NCI-H1694 treated with DMSO at 0.1 percent for 48 hours (cell line): ENCODE measurements around the gene PRR12.
A peak's percentile ranks its signal among the peaks of the same experiment; 100 is the strongest.

ENCODE experiments used
- DNase-seq: peaks from one replicate; lab custom pipeline; 2025; lab: John Stamatoyannopoulos, UW

The PRR12 gene, protein sequence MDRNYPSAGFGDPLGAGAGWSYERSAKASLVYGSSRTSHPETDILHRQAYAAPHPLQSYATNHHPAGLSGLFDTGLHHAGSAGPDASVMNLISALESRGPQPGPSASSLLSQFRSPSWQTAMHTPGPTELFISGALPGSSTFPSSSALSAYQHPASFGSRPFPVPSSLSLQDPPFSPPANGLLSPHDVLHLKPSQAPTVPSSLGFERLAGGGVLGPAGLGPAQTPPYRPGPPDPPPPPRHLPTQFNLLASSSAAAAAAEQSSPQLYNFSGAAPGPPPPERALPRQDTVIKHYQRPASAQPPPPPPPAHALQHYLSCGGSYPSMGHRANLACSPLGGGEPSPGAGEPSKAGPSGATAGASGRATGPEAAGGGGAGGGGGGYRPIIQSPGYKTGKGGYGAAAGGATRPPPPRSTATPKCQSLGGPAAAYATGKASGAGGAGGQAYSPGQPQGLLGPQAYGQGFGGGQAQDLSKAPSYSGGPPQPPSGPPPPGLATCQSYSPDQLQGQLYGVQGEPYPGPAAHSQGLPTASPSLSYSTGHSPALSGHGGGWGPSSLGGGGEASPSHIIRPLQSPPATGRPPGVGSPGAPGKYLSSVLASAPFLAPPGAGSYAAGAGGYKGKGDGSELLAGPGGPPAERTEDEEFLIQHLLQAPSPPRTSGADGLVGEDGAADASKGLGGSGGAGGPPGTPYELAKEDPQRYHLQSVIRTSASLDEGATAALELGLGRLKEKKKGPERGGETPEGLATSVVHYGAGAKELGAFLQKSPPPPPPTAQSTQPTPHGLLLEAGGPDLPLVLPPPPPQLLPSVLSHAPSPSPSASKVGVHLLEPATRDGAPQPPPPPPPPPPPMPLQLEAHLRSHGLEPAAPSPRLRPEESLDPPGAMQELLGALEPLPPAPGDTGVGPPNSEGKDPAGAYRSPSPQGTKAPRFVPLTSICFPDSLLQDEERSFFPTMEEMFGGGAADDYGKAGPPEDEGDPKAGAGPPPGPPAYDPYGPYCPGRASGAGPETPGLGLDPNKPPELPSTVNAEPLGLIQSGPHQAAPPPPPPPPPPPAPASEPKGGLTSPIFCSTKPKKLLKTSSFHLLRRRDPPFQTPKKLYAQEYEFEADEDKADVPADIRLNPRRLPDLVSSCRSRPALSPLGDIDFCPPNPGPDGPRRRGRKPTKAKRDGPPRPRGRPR (N-terminal part only)

DNA sequence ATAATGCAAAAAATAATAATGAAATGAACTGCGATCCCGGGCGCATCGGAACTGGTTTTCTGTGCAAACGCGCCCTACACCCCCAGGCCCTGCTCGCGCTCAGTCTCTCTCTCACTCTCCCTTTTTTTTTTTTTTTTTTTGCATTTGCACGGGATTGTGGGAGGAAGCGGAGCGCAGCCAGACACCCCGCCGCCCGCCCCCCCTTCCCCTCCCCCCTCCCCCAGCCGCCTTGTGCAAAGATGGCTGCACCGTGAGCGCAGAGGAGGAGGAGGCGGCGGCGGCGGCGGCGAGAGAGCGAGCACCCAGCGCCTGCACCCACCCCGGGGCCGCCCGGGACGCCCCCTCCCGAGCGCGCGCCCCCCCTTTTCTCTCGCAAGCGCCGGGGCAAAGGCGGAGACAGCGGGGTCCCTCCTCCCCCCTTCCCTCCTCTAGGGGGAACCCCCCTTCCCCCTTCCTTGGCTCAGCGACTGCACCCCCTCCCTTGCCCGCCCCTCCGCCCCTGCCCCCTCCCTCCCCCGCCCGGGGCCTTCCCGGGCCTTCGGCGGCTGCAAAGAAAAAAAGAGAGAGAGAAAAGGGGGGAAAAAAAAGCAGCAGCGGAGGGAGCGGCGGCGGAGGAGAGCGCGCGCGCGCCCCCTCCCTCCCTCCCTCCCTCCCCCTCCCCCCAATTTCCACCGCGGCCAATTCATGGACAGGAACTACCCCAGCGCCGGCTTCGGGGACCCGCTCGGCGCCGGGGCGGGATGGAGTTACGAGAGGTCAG lies at the start of gene PRR12:
Gene PRR12 (plus strand): TSS at position 212 of the 760 bp plus-strand sequence. CDS start 473 bp downstream, at position 685.
- peak; percentile 41 for DNase-seq

DNA sequence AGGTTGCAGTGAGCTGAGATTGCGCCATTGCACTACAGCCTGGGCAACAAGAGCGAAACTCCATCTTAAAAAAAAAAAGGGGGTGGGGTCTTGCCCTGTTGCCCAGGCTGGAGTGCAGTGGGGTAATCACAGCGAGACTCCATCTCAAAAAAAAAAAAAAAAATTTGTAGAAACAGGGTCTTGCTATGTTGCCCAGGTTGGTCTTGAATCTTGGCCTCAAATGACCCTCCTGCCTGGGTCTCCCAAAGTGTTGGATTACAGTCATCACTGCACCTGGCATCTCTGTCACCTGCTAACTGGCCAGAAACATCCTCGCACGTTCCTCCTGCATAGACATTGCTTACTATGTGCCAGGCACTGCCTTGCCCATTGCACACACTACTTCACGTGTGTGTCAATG lies 49.1 kb upstream of the PRR12 start:
- no peak for DNase-seq

DNA sequence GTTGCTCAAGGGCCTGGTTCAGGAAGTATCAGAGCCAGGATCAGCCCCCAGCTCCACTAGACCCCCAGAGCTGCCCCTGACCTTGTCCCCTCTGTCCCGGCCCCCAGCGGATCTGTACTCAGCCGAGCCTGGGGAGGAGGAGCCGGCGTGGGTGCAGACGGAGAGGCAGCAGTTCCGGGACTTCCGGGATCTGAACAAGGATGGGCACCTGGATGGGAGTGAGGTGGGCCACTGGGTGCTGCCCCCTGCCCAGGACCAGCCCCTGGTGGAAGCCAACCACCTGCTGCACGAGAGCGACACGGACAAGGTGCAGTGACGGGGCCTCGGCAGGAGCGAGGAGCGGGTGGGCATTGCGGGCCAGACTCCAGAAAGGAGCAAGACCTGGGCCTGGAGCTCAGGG lies 48.5 kb upstream of the PRR12 start:
- no peak for DNase-seq

DNA sequence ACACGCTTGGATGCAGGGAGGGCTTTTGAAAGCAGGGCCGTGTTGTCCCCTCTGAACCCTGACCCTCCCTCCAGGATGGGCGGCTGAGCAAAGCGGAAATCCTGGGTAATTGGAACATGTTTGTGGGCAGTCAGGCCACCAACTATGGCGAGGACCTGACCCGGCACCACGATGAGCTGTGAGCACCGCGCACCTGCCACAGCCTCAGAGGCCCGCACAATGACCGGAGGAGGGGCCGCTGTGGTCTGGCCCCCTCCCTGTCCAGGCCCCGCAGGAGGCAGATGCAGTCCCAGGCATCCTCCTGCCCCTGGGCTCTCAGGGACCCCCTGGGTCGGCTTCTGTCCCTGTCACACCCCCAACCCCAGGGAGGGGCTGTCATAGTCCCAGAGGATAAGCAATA lies 48.0 kb upstream of the PRR12 start:
- no peak for DNase-seq

DNA sequence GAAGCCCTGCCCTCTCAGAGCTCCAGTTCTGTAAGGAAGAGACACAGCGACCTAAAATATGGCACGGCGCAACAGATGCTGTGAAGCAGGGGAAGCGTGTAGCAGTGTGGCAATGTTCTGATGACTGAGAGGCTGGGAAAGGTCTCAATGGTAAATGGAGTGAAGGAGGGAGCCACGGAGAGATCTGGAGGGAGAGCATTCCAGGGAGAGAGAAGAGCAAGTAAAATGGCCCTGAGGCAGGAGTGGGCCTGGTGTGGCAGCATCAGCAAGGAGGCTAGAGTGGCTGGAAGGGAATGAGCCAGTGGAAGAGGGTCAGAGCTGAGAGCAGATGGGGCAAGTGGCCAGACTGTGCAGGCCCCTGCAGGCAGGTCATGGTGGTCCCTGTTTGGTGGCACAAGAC lies 46.8 kb upstream of the PRR12 start:
- no peak for DNase-seq

DNA sequence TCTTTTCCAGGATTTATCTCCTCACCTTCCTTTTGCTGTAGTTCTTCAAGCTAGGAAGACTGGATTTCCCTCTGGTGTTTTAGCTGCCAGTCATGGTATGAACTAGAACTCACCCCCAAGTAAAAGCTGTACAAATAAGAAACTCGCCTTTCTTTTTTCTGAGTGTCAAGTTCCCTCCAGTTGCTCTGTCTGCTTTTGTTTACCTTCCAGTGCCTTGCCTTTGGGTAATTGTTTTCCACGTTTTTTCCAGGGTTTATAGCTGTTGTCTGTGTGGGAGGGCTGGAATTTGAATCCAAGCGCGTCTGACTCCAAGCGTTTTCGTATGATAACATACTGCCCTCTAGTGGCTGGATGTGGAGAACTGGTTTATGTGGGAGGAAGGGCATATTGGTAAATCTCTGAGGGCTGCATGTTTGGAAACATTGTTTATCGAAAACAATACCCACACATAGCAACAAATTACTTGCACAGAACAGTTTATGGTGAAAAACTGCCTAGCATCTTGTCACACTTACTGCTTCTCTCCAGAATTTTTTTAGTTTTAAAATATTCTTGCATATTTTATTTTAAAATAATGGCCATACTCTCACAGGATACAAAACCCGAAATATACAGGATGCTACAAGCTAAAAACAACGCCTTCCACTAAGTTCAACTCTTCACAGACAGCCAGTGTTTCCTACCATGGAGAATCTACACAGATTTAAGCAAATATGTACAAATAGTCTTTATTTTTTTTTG lies 44.0 kb upstream of the PRR12 start:
- DNase-seq = peak; percentile 88

DNA sequence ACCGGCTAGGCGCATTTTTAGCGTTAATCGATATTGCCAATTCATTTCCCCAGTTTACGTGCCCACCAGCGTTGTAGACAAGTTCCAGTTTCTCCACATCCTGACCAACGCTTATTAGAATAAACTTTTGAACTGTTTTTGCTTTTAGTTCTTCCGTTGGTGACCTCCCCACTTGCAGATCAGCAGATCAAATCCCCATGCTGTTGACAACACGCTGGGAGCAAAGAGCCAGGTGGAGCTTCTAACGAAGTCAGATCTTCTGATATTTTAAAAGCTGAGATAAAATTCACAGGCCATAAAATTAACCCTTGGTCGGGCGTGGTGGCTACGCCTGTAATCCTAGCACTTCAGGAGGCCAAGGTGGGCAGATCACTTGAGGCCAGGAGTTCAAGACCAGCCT lies 41.9 kb upstream of the PRR12 start:
- no peak for DNase-seq

DNA sequence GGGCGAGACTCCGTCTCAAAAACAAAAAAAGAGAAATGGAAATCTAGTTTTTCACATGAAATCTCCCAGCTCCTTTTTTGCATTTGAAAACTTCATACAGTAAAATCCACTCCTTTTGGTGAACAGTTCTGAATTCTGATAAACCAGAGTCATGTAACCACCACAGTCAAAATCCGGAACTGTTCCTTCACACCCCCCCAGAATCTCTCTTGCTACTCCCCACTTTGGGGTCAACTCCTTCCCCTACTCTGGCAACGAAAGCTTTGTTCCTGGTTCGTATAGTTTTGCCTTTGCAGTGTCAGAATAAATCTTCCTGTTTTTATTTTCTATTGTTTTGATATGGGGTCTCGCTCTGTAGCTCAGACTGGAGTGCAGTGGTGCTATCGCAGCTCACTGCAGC lies 39.5 kb upstream of the PRR12 start:
- DNase-seq = no peak

DNA sequence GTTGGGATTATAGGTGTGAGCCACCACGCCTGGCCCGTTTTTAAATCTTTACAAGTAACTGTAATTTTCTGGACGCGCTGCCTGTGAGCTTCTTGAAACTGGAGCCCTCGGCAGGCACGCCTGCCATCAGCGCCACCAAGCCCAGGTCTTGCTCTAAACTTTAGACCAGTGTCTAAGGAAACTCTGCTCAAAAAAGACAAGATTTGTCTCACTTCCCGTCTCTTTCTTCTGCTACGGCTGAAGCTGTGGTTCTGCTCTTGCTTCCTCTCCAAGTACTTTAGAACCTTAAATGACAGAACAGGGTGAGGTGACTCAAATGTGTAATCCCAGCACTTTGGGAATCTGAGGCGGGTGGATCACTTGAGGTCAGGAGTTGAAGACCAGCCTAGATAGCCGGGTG lies 38.2 kb upstream of the PRR12 start:
- no peak for DNase-seq

DNA sequence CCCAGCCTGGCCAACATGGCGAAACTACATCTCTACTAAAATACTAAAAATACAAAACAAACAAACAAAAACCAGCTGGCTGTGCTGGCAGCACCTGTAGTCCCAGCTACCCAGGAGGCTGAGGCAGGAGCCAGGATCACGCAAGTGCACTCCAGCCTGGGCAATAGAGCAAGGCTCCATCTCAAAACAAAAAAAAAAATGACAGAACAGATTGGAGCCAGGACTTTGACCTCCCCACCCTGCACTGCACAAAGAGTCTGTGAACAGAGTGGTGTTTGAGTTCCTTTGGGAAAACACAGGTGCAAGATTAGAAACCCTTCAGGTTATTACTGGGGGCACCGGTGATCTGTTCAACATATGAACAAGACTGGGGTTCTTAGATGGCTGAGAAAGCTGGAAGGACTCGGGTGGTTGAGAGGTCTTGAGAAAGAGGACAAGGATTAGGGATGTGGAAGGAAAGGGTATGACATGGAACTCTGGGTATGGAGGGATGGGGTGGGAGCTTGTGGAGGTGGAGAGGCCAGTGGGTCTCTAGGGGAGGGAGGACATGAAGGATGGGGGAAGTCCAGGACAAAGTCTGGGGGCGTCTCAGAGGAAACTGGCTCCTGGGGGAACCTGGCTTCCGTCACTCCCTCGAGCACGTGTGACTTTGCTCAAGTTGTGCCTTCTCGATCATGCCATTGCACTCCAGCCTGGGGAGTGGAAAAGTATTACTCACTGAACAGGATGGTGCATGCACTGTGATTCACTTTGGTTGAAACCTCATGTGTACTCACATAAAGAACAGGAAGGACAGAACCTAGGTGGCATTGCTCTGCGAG lies 37.3 kb upstream of the PRR12 start:
- no peak for DNase-seq

DNA sequence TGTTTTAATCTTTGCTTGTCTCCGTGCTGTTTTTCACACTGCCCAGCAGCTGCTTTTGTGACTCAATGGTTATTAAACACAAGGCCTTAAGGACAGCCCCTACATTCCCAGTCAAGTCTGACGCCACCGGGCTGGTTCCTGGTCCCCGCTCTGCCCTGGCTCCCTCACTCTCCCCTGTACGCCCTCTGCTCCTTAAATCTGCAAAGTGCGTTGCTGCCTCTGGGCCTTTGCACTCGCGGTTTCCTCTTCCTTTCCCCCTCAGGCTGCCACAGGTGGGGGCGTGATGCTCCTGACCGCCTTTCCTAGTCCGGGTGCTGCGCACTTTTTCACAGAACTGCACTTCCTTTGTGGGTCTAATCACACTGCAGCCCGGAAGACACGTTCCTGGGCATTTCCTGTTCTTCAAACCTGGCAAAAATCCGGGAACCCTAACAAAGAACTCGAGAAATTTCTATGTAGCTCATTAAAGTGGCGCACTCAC lies 36.2 kb upstream of the PRR12 start:
- DNase-seq = no peak

DNA sequence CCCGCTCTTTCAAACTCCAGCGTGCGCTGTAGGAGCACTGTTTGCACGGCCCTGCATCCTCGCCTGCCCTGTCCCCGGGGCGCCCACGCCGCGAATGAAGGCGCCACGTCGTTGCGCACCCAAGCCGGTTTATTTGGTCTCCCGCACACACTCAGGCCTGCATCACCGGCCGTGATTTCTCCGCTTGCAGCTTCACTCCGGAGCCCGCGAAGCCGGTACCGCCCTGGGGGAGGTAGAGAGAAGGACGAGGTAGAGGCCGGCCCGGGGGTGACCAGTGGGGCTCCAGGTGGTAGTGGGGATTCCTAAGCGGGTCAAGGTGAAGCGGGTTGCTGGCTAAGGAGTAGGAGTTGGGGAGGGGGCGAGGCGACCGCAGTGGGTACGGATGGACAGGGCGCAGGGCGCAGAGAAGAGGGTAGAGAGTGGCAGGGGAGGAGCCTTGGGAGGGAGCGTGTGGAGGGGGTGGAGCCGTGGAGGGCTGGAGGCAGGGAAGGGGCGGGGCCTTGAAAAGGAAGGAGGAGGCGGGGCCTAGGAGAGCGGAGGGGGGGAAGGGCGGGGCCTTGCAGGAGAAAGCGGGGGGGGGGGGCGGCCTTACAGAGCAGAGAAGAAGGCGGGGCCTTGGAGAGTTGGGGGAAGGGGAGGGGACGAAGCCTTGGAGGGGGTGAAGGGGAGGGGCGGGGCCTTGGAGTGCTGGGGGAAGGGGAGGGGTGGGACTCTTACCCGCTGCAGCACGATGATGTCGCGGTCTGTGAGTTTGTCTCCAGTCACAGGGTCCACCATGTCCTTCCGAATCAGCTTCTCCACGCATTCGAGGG lies 35.2 kb upstream of the PRR12 start:
- no peak for DNase-seq

DNA sequence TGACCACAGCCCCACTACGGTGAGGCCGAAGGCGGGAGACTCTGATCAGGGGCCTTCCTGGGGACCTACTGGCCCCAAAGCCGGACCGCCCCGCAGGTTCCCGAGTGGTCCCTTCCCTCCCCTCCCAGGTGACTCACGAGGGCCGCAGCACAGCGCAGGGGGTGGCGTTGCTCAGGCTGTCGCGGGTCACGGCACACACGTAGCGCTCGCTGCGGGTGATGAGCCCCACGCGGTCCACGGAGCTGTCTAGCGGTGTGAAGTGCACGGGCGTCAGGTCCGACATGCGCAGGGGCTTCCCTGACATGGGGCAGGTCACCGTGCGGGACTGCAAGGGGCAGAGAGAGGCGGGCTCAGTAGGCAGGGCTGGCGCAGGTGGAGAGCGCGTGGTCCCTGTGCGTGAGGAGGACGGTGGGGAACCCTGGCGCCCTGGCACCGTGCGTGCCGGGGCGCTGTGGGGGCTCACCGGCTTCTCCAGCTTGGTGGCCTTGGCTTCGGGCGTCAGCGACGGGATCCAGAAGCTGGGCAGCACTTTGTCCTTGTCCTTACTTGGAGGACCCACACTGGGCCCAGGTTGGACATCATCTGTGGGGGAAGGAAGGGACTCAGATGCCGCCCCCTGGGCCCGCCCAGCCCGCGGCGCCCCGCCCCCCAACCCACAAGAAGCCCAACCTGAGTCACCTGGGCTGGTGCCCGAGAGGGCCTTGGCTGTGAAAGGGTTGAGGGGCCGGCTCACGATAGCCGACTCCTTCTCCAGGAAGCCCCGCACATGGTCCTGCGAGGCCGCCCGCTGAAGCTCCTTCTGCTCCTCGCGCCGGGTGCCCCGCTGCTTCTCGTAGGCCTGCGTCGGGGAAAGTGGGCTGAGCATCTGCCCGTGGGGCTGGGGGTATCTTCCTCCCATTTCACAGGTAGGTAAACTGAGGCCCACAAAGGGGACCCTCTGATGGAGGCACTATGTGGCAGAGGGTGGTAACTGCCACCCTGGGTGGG lies 34.3 kb upstream of the PRR12 start:
- no peak for DNase-seq

DNA sequence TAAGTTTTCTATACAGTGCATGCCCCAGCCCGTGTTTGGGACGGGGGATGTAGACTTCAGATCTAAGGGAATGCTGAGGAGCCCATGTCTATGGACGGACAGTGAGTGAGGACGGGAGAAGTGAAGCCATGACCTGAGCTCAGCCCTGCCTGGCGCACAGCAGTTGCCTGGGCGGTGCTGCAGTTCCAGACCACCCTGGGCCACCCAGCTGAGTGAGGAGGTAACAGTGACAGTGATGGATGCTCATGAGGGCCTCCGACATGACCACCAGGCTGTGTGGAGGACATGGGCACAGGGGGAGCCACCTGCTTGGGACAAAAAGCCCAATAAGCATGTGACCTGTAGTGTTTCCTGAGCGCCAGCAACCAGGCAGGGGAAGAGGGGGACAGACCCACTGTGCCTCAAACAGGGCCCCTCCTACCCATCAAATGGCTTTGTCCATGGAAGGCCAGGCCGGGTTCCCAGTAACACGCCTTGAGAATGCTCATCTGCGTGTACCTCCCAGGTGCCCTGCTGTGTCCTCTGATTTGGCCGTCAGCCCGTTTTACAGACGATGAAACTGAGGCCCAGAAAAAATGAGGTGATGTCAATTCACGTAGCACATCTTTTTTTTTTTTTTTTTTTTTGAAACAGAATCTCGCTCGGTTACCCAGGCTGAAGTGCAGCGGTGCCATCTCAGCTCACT lies 33.2 kb upstream of the PRR12 start:
- DNase-seq = no peak

DNA sequence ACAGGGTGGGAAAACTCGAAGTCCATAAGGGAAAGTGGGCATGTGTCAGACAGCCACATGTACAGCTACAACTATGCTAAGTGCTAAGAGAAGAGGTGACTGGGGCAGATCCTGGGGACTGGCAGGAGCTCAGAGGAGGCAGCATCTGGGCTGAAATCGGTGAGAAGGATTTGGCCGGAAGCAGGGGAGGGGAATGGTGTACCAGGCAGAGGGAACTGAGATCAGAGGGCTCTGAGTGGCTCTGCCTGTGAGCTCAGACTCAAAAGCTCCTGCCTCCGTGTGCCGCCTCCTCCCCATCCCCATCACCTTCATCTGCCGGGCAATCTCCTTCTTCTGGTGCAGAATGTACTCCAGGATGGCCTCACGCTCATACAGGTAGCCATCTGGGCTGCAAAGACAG lies 32.4 kb upstream of the PRR12 start:
- DNase-seq = no peak

DNA sequence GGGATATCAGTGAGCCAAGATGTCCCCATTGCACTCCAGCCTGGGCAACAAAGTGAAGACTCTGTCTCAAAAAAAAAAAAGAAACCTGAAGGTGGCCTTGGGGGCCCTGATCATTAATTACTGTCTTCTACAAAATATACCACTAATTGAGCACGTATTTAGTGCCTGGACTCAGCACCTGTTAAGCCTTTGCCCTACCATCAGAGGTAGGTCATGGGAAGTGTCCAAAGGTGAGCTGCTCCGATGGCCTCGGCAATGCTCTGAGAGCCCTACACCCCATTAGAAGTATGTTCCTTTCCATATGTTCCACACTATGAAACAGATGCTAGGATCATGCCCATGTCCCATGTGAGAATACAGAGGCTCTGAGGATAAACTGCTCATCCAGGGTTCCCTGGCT lies 31.5 kb upstream of the PRR12 start:
- no peak for DNase-seq

DNA sequence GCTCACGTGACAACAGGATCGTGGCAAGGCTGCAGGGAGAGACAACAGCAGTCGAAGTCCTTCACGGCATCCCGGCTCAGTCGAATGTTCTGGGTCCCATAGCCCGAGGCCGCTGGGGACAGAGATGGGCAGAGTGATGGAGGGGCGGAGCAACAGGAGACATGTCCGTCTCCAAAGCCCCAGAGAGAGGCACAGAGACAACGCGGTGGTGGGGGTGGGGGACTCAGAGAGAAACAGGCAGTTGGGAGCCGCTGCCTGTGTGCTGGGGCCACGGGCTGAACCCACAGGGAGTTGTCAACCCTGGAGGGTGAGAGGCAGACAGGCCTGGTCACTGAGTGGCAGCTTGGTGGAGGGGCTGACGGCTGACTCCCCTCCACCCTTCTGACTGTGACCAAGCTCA lies 31.1 kb upstream of the PRR12 start:
- no peak for DNase-seq
